ENCODE results near the gene GUCY1B1.

Gene GUCY1B1

DNA sequence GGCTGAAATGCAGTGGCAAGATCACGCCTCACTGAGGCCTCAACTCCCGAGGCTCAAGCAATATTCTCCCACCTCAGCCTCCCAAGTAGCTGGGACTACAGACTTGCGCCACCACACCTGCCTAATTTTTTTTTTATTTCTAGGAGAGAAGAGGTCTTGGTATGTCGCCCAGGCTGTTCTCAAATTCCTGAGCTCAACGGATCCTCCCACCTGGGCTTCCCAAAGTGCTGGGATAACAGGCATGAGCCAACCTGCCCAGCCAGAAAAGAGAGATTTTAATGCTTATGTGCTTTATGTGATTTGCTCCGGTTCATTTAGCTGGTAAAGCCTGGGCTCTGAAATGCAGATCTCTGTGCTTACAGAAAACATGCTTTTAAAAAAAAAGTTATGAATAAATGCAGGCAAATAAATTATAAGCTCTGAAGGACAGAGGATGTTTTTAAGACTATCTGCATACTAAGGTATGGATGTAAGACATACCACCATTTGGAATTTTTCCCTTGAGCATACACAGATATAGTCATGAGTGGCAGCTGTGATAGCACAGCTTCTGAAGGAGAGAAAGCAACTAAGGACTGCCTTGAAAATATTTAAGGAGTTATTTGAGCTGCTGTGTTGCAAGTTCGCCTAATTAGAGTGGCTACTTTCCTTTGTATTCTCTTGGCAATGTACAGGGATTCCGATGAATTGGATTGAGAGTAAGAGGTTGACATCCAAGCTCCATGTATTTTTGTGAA, 13.8 kb downstream of the GUCY1B1 start:
- Histone ChIP-seq H3K4me3 (IDR thresholded peaks at IDR 0.05; ENCODE audit: insufficient read depth, low read depth, low read length) (no peak overlapping the region), H4K20me1 (ENCODE audit: insufficient read depth) (no peaks in the 10 kb centered on the region), H3K4me1 (ENCODE audit: low read depth, poor library complexity, severe bottlenecking) (no peaks in the 10 kb centered on the region), H3K36me3 (ENCODE audit: insufficient read depth) (no peaks in the 10 kb centered on the region), H2AFZ (ENCODE audit: low read depth) (no peak overlapping the region), H3K9ac (no peak overlapping the region), H3K4me2 (no peak overlapping the region), H3K27me3 (ENCODE audit: insufficient read depth, low read depth) (no peaks in the 10 kb centered on the region), H3K27ac (no peak overlapping the region), H3K79me2 (ENCODE audit: insufficient read depth, low read depth) (no peaks in the 10 kb centered on the region)
- TF ChIP-seq, protein P1, sequence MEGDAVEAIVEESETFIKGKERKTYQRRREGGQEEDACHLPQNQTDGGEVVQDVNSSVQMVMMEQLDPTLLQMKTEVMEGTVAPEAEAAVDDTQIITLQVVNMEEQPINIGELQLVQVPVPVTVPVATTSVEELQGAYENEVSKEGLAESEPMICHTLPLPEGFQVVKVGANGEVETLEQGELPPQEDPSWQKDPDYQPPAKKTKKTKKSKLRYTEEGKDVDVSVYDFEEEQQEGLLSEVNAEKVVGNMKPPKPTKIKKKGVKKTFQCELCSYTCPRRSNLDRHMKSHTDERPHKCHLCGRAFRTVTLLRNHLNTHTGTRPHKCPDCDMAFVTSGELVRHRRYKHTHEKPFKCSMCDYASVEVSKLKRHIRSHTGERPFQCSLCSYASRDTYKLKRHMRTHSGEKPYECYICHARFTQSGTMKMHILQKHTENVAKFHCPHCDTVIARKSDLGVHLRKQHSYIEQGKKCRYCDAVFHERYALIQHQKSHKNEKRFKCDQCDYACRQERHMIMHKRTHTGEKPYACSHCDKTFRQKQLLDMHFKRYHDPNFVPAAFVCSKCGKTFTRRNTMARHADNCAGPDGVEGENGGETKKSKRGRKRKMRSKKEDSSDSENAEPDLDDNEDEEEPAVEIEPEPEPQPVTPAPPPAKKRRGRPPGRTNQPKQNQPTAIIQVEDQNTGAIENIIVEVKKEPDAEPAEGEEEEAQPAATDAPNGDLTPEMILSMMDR (conservative IDR thresholded peaks at IDR 0.05; ENCODE audit: low read depth, low read length), result no peak

GRCh38 chr4:155773196-155773800, 14.5 kb downstream of the GUCY1B1 start:
- no peaks in the 10 kb centered on the region for H4K20me1 ChIP-seq (ENCODE audit: insufficient read depth)
- H3K27ac ChIP-seq, result no peak overlapping the region
- no peaks in the 10 kb centered on the region for H3K36me3 ChIP-seq (ENCODE audit: insufficient read depth)
- H3K4me2 ChIP-seq, result no peak overlapping the region
- no peaks in the 10 kb centered on the region for H3K79me2 ChIP-seq (ENCODE audit: insufficient read depth, low read depth)
- TF ChIP-seq, protein P1 (conservative IDR thresholded peaks at IDR 0.05; ENCODE audit: low read depth, low read length), result no peak
- H3K4me3 ChIP-seq (IDR thresholded peaks at IDR 0.05; ENCODE audit: insufficient read depth, low read depth, low read length), result no peak overlapping the region
- no peaks in the 10 kb centered on the region for H3K4me1 ChIP-seq (ENCODE audit: low read depth, poor library complexity, severe bottlenecking)
- no peaks in the 10 kb centered on the region for H3K27me3 ChIP-seq (ENCODE audit: insufficient read depth, low read depth)
- H3K9ac ChIP-seq, result no peak overlapping the region
- no peak overlapping the region for H2AFZ ChIP-seq (ENCODE audit: low read depth)

- Histone ChIP-seq H3K9ac (no peak overlapping the region), H3K4me3 (IDR thresholded peaks at IDR 0.05; ENCODE audit: insufficient read depth, low read depth, low read length) (no peak overlapping the region), H3K27me3 (ENCODE audit: insufficient read depth, low read depth) (no peaks in the 10 kb centered on the region), H2AFZ (ENCODE audit: low read depth) (no peak overlapping the region), H4K20me1 (ENCODE audit: insufficient read depth) (no peaks in the 10 kb centered on the region), H3K27ac (no peak overlapping the region), H3K36me3 (ENCODE audit: insufficient read depth) (no peaks in the 10 kb centered on the region), H3K4me1 (ENCODE audit: low read depth, poor library complexity, severe bottlenecking) (no peaks in the 10 kb centered on the region), H3K4me2 (no peak overlapping the region), H3K79me2 (ENCODE audit: insufficient read depth, low read depth) (no peaks in the 10 kb centered on the region)
- TF ChIP-seq, protein P1 (conservative IDR thresholded peaks at IDR 0.05; ENCODE audit: low read depth, low read length), result no peak
These were observed 15.2 kb downstream of the GUCY1B1 start for GRCh38 chr4:155774033-155774432.

DNA sequence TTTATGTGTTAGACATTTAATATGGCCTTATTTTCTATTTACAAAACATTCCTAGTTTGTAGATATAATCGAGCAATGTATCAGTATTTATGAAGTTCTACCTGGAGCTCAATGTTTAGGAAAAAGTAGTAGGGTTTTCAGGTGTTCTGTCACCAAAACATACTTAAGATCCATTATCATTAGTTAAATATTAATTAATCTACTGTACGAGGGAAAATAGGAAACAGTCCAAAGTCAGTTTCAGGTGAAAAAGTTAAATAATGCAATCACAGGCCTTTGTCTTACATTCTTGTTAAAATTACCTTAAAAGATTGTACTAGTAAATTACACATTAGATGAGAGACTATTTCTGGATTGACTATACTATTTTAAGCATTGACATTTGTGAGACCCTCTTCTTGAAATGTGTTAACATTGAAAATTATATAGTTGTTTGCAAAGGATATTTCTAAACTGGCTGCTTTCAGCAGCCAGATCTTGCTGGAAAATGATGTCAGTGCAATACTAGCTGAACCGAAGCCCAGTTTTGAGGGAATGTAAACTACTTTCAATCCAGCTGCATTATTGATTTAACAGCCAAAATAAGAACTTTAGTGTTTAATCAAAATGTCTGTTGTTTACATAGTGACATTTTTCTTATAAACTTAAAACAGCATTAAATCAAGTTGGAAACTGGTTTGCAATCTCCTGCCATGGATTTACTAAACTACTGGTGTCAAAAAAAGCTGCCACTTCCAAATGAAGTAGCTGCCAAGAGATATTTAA, 19.3 kb downstream of the GUCY1B1 start:
- Histone ChIP-seq H3K9ac (no peak overlapping the region), H3K4me2 (no peak overlapping the region), H4K20me1 (ENCODE audit: insufficient read depth) (no peaks in the 10 kb centered on the region), H3K27me3 (ENCODE audit: insufficient read depth, low read depth) (no peaks in the 10 kb centered on the region), H3K4me1 (ENCODE audit: low read depth, poor library complexity, severe bottlenecking) (no peaks in the 10 kb centered on the region), H3K27ac (no peak overlapping the region), H2AFZ (ENCODE audit: low read depth) (no peak overlapping the region), H3K4me3 (IDR thresholded peaks at IDR 0.05; ENCODE audit: insufficient read depth, low read depth, low read length) (no peak overlapping the region), H3K79me2 (ENCODE audit: insufficient read depth, low read depth) (no peaks in the 10 kb centered on the region), H3K36me3 (ENCODE audit: insufficient read depth) (no peaks in the 10 kb centered on the region)
- TF ChIP-seq, protein P1 (conservative IDR thresholded peaks at IDR 0.05; ENCODE audit: low read depth, low read length), result no peak
